ENCODE results near the gene SETSIP. TPM values are rescaled to one million over a fixed set of nuclear protein-coding genes. Genes with fewer than 3 reads are reported as not detected.
"Not testable (repeated sequence)": the region's sequence is repeated elsewhere in the genome, so short reads cannot be mapped to it uniquely, and the experiment has no call there.

The SETSIP gene
- total and polyA plus RNA-seq, 5 donors: not detected

GRCh38 chr1:92085727-92086126 is 10.5 kb upstream of the SETSIP start:
- Histone ChIP-seq H3K9me3 (ENCODE audit: control insufficient read depth, low read length) (peaks cover 5% of the 10 kb centered on the region), H3K4me3 (ENCODE audit: low read length) (no peak overlapping the region), H3K27me3 (ENCODE audit: control insufficient read depth, insufficient read depth) (no peaks in the 10 kb centered on the region), H3K4me1 (ENCODE audit: control insufficient read depth, insufficient read depth, low read length) (no peaks in the 10 kb centered on the region), H3K27ac (ENCODE audit: low read length) (no peak overlapping the region)
- no peak for ATAC-seq
- 93% methylated on average over 4 of the region's 4 CpGs for WGBS
- DNase-seq: no peak
- intact Hi-C loops (cut with DNase I): no loop called here

DNA sequence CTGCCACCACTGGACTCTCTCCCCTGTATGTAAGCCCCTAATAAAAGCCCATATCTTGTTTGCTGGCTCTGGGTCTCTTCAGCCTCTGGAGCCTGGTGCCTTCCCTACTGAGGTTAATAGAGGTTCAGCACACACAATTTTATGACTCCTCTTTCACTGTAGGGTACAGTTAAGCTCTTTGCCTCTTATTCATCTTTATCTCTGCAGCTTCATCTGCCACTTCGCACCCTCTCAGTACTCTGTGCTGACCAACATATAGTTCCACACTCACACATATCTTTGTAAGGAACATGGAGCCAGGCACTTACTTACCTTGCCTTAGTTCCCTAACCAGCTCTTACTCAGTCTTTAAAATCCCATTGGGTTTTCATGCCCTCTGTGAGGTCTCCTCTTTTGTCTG is 9.4 kb upstream of the SETSIP start:
- Histone ChIP-seq H3K27ac (ENCODE audit: low read length) (no peak overlapping the region), H3K4me3 (ENCODE audit: low read length) (no peak overlapping the region), H3K27me3 (ENCODE audit: control insufficient read depth, insufficient read depth) (no peaks in the 10 kb centered on the region), H3K4me1 (ENCODE audit: control insufficient read depth, insufficient read depth, low read length) (no peaks in the 10 kb centered on the region), H3K9me3 (ENCODE audit: control insufficient read depth, low read length) (peaks cover 5% of the 10 kb centered on the region)
- no peak for DNase-seq
- no peak for ATAC-seq
- intact Hi-C loops (cut with DNase I): no loop called here
- 98% methylated on average over 1 of the region's 1 CpG for WGBS

DNA sequence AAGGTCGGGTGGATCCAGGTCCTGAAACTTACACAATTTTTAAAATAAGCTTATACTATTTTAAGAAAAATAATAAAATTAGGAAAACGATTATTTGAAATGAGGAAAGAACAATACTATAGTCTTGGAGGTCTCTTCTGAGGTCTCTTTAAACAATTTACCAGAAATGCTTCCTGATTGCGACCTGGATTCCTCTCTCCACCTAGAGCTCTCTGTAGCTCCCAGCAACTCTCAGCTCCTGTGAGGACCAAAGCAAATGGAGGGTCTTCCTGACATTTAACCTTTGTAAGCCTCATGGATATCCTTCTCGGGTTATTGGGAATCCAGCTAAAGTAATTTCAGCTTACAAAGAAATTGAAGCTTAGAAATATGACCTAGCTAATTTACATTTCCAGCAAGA is 5.8 kb upstream of the SETSIP start:
- Histone ChIP-seq H3K9me3 (ENCODE audit: control insufficient read depth, low read length) (peaks cover 5% of the 10 kb centered on the region), H3K4me3 (ENCODE audit: low read length) (peak overlapping the region; percentile 81), H3K27me3 (ENCODE audit: control insufficient read depth, insufficient read depth) (no peaks in the 10 kb centered on the region), H3K4me1 (ENCODE audit: control insufficient read depth, insufficient read depth, low read length) (no peaks in the 10 kb centered on the region), H3K27ac (ENCODE audit: low read length) (no peak overlapping the region)
- ATAC-seq (no peak), DNase-seq (no peak)
- 31% methylated on average over 4 of the region's 4 CpGs for WGBS
- intact Hi-C loops (cut with DNase I): no loop called here

- under 1% methylated on average over 55 of the region's 55 CpGs for WGBS
- Histone ChIP-seq H3K27ac (ENCODE audit: low read length) (peak within 1 kb of the TSS; percentile 16), H3K4me1 (ENCODE audit: control insufficient read depth, insufficient read depth, low read length) (no peaks in the 10 kb centered on the region), H3K27me3 (ENCODE audit: control insufficient read depth, insufficient read depth) (no peaks in the 10 kb centered on the region), H3K4me3 (ENCODE audit: low read length) (peak within 1 kb of the TSS; percentile 81), H3K9me3 (ENCODE audit: control insufficient read depth, low read length) (no peaks in the 10 kb centered on the region)
- intact Hi-C loops (cut with DNase I): no loop called here
- ATAC-seq (peak; percentile 97 to 98), DNase-seq (peak; percentile 83 to 95 (median 94))
Measured at GRCh38 chr1:92080128-92080985, 5.1 kb upstream of the SETSIP start, which contains the start of gene BTBD8. Gene BTBD8 (plus strand): TSS chr1:92080345. CDS start chr1:92080572, 227 bp downstream.

- H3K27me3 ChIP-seq (ENCODE audit: control insufficient read depth, insufficient read depth): no peaks in the 10 kb centered on the region
- intact Hi-C loops (cut with DNase I): no loop called here
- WGBS: 94% methylated on average over 7 of the region's 7 CpGs
- H3K9me3 ChIP-seq (ENCODE audit: control insufficient read depth, low read length): no peaks in the 10 kb centered on the region
- DNase-seq (no peak), ATAC-seq (no peak)
- H3K27ac ChIP-seq (ENCODE audit: low read length): no peak overlapping the region
- H3K4me1 ChIP-seq (ENCODE audit: control insufficient read depth, insufficient read depth, low read length): no peaks in the 10 kb centered on the region
- peak overlapping the region; percentile 81 for H3K4me3 ChIP-seq (ENCODE audit: low read length)
Measured at GRCh38 chr1:92079441-92079840, 4.2 kb upstream of the SETSIP start.

- H3K4me3 ChIP-seq (ENCODE audit: low read length); H3K9me3 ChIP-seq (ENCODE audit: control insufficient read depth, low read length); DNase-seq; ATAC-seq; H3K4me1 ChIP-seq (ENCODE audit: control insufficient read depth, insufficient read depth, low read length); H3K27me3 ChIP-seq (ENCODE audit: control insufficient read depth, insufficient read depth); H3K27ac ChIP-seq (ENCODE audit: low read length); intact Hi-C loops (cut with DNase I): not testable (repeated sequence)
- WGBS: 90% methylated on average over 8 of the region's 8 CpGs
Measured at GRCh38 chr1:92078077-92078476, 2.9 kb upstream of the SETSIP start.

- ATAC-seq (no peak), DNase-seq (no peak)
- 92% methylated on average over 5 of the region's 5 CpGs for WGBS
- Histone ChIP-seq H3K27me3 (ENCODE audit: control insufficient read depth, insufficient read depth) (no peaks in the 10 kb centered on the region), H3K4me3 (ENCODE audit: low read length) (no peak overlapping the region), H3K27ac (ENCODE audit: low read length) (no peak overlapping the region), H3K4me1 (ENCODE audit: control insufficient read depth, insufficient read depth, low read length) (no peaks in the 10 kb centered on the region), H3K9me3 (ENCODE audit: control insufficient read depth, low read length) (no peaks in the 10 kb centered on the region)
- intact Hi-C loops (cut with DNase I): no loop called here
Measured at GRCh38 chr1:92076363-92076762, 1.2 kb upstream of the SETSIP start.

DNA sequence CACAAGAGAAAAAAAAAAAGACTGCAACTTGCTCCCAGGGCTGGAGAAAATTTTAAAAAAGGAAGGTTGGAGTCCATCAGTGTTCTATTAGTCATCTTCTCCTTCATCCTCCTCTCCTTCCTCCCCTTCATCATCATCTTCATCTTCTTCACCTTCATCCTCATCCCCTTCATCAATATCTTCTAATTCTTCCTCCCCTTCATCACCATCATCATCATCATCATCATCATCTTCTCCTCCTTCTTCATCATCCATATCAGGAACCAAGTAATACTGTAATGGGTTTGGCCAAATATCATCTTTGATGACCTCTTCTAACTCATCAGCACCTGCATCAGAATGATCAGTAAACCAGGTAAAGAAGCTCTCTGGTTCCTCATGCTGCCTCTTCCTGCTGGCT is 765 bp downstream of the SETSIP start:
- intact Hi-C loops (cut with DNase I); H3K4me3 ChIP-seq (ENCODE audit: low read length); H3K9me3 ChIP-seq (ENCODE audit: control insufficient read depth, low read length); H3K27ac ChIP-seq (ENCODE audit: low read length); H3K27me3 ChIP-seq (ENCODE audit: control insufficient read depth, insufficient read depth); H3K4me1 ChIP-seq (ENCODE audit: control insufficient read depth, insufficient read depth, low read length); ATAC-seq; DNase-seq: not testable (repeated sequence)

GRCh38 chr1:92070892-92071291 is 4.3 kb downstream of the SETSIP start:
- intact Hi-C loops (cut with DNase I): no loop called here
- no peak overlapping the region for H3K4me3 ChIP-seq (ENCODE audit: low read length)
- no peak for DNase-seq
- H3K27ac ChIP-seq (ENCODE audit: low read length): no peak overlapping the region
- 55% methylated on average over 2 of the region's 2 CpGs for WGBS
- no peaks in the 10 kb centered on the region for H3K4me1 ChIP-seq (ENCODE audit: control insufficient read depth, insufficient read depth, low read length)
- no peaks in the 10 kb centered on the region for H3K9me3 ChIP-seq (ENCODE audit: control insufficient read depth, low read length)
- H3K27me3 ChIP-seq (ENCODE audit: control insufficient read depth, insufficient read depth): no peaks in the 10 kb centered on the region
- ATAC-seq: no peak

- DNase-seq (no peak), ATAC-seq (no peak)
- Histone ChIP-seq H3K4me3 (ENCODE audit: low read length) (no peak overlapping the region), H3K4me1 (ENCODE audit: control insufficient read depth, insufficient read depth, low read length) (no peaks in the 10 kb centered on the region), H3K27me3 (ENCODE audit: control insufficient read depth, insufficient read depth) (no peaks in the 10 kb centered on the region), H3K9me3 (ENCODE audit: control insufficient read depth, low read length) (no peaks in the 10 kb centered on the region), H3K27ac (ENCODE audit: low read length) (no peak overlapping the region)
- 84% methylated on average over 8 of the region's 8 CpGs for WGBS
- intact Hi-C loops (cut with DNase I): no loop called here
Measured at GRCh38 chr1:92066321-92066720, 8.9 kb downstream of the SETSIP start.

DNA sequence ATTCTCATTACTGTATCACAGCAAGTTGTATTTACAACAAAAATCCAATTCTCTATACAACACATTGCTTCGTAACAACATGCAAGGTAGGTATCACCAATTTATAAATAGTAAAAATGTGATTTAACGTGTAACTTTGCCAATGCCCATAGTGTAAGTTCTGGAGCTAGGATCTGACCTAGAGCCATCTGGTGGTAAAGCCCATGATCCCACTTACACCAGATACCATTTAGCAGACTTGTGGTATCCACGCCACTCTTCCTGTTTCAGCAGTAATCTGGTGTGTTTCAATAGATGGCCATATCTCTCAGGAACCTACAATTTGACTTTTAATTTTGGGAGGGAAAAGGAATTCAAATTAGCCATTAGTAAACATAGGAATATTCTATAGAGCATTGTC is 10.2 kb downstream of the SETSIP start:
- Histone ChIP-seq H3K27me3 (ENCODE audit: control insufficient read depth, insufficient read depth) (no peaks in the 10 kb centered on the region), H3K27ac (ENCODE audit: low read length) (no peak overlapping the region), H3K4me3 (ENCODE audit: low read length) (no peak overlapping the region), H3K9me3 (ENCODE audit: control insufficient read depth, low read length) (no peaks in the 10 kb centered on the region), H3K4me1 (ENCODE audit: control insufficient read depth, insufficient read depth, low read length) (no peaks in the 10 kb centered on the region)
- 90% methylated on average over 3 of the region's 3 CpGs for WGBS
- intact Hi-C loops (cut with DNase I): no loop called here
- no peak for ATAC-seq
- DNase-seq: no peak

- DNase-seq (no peak), ATAC-seq (no peak)
- Histone ChIP-seq H3K27me3 (ENCODE audit: control insufficient read depth, insufficient read depth) (no peaks in the 10 kb centered on the region), H3K4me1 (ENCODE audit: control insufficient read depth, insufficient read depth, low read length) (no peaks in the 10 kb centered on the region), H3K27ac (ENCODE audit: low read length) (no peak overlapping the region), H3K4me3 (ENCODE audit: low read length) (no peak overlapping the region), H3K9me3 (ENCODE audit: control insufficient read depth, low read length) (no peaks in the 10 kb centered on the region)
- intact Hi-C loops (cut with DNase I): no loop called here
Measured at GRCh38 chr1:92051948-92052347, 23.3 kb downstream of the SETSIP start.
